Measurements from ENCODE around the gene SPG7.

DNA sequence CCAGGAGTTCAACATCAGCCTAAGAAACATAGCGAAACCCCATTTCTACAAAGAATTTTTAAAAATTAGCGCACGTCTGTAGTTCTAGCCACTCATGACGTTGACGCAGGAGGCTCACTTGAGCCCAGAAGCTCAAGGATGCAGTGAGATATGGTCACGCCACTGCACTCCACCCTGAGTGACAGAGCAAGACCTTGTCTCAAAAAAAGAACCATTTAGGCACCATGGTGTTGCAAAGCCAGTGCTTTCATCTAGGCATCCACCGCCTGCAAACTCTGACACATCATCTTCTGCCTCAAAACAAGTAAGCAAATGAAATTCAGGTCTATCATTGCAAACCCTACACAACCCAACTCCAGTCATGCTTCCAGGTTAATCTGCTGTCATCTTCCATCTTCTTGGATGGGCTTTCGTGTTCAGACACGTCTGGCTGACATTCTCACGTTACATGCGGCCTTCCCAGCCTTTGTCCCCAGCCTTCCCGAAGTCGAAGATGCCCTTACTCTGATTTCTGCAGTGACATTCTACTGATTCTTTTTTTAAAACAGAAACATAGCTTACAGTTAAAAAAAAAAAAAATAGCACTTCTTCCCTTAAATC lies 26.7 kb upstream of the SPG7 start:
- TF ChIP-seq, protein P1, sequence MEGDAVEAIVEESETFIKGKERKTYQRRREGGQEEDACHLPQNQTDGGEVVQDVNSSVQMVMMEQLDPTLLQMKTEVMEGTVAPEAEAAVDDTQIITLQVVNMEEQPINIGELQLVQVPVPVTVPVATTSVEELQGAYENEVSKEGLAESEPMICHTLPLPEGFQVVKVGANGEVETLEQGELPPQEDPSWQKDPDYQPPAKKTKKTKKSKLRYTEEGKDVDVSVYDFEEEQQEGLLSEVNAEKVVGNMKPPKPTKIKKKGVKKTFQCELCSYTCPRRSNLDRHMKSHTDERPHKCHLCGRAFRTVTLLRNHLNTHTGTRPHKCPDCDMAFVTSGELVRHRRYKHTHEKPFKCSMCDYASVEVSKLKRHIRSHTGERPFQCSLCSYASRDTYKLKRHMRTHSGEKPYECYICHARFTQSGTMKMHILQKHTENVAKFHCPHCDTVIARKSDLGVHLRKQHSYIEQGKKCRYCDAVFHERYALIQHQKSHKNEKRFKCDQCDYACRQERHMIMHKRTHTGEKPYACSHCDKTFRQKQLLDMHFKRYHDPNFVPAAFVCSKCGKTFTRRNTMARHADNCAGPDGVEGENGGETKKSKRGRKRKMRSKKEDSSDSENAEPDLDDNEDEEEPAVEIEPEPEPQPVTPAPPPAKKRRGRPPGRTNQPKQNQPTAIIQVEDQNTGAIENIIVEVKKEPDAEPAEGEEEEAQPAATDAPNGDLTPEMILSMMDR (IDR thresholded peaks at IDR 0.05; ENCODE audit: low read length): no peak
- no peak for TF ChIP-seq EZH2 (IDR thresholded peaks at IDR 0.05; ENCODE audit: borderline replicate concordance, low read length)
